GM18502 (cell line): ENCODE data around the gene GATAD2A.

Source experiments
- ATAC-seq: cut with Tn5 transposase; IDR thresholded peaks from one replicate; pipeline ENCODE4 v1.9.1; 2021; ENCODE audit warnings: mild to moderate bottlenecking; ENCODE audit not compliant: unreplicated experiment, poor library complexity

Gene GATAD2A

DNA sequence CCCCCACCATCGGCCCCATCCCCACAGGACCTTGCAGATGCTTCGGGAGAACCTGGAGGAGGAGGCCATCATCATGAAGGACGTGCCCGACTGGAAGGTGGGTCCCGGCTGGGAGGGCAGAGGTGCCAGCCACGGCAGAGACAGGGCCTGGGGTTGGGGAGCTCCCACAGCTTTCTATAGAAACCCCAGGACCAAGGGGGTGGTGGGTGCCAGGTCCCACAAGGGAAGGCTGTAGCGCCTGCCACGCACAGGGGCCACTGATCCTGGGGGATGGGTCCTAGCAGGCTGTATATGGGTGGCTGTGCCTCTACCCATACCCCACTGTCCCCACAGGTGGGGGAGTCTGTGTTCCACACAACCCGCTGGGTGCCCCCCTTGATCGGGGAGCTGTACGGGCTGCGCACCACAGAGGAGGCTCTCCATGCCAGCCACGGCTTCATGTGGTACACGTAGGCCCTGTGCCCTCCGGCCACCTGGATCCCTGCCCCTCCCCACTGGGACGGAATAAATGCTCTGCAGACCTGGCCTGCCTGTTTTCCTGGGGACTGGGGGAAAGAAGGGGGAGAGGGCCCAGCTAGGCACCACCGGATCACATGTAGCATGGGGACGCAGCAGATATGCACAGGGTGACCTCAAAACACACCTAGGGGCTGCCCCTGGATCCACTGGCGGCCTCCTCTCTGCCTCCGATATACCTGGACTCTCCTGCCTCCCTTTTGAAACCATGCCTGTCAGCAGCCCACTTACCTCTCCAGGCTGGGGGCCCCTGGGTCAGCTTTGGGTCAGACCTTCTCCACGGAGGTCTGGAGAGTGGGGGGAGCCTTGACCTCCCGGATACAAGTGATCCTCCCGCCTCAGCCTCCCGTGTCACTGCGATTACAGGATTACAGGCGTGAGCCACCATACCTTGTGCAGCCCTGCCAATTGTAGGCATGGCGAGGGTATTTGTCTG, 122.5 kb downstream of the GATAD2A start:
- no peak for ATAC-seq

DNA sequence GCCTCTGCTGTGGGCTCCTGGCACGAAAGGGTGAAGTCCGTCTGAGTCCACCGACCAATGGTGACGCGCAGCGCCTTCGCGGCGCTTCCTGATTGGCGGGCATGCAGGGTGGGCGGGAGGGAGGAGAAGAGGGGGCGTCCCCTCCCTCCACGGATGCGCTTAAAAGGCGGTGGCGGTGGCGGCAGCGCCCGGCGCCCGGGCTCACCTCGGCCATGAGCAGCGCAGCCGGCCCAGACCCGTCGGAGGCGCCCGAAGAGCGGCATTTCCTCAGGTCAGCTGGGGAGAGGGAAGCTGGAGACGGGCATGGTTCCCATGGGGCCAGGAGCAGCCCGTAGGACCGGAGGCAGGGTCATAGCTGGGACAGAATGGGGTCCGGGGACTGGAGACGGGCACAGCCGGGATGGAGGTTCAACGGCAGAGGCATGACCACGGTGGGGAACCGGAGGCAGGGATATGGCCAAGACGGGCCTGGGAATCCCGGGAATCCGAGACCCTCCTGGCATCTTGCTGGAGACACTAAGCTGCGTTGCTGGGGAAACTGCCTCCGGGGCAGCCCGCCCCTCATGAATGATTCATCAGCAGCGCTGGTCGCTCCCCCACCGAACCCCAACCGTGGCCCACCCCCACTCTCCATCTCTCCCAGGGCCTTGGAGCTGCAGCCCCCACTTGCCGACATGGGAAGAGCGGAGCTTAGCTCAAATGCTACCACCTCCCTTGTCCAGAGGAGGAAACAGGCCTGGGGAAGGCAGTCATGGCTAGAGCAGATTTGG, 123.4 kb downstream of the GATAD2A start, which contains the start of gene YJEFN3:
Gene YJEFN3 (plus strand): TSS at position 191 of the 770 bp plus-strand sequence. CDS start 22 bp downstream, at position 213.
- no peak for ATAC-seq

DNA sequence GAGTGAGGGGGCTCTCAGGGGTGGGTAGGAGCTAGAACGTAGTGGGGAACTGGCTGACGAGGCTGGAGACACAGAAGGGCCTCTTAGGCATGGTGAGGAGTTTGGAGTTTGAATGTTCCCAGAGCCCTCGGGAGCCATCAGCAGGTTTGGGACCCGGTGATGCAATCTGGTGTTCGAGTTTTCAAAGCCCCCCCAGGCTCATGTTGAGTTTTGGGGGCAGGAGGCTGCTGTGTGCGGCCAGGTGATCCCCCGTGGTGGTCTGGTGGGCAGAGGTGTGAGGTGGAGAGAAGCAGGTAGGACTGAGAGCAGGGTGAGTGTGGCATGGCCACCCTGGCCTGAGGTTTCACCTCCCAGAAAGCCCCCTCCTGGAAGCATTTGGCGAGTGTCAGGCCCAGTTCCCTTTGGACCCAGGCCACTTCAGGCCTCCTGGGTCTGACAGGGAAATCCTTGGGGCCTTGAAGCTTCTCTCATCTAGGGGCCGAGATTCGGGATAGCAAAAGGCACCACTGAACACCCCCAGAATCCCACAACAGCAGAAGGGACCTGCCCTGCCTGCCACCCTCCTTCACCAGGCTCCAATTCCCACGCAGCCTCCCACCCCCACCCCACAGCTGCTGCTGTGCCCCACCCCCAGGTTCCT, 124.4 kb downstream of the GATAD2A start:
- no peak for ATAC-seq

DNA sequence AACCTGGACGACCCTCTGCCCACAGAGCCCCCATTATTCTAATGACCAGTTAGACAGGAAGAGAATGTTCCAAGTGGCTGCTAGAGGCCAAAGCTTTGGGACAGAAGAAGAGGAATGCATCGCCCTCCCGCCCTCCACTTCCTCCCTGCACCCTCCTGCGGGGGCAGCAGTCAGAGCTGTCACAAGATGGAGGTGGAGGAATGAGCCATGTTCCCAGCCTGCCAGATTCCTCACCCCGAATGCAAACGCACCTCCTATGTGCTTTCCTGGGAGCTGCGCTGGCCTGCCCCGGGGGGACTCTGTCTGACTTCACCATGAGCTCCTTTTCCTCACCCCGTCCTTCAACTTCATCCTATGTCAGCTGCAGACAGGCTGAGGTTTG, 124.9 kb downstream of the GATAD2A start:
- no peak for ATAC-seq

DNA sequence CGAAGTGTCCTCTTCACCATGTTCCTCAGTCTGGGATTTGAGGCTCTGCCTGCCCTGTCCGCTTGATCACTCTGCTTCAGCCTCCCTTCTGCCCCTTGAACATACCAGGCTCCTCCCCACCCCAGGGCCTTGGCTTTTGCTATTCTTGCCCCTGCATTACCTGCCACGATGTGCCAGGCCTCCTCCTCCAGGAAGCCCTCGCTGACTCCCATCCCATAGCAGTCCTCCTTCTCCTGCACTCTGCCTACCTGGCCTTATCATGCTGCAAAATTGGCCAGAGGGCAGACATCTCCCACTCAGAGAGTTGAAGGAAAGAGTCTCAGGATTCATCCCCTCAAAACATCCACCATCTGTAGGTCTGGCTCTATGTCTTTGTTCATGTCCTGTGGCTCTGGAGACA, 125.4 kb downstream of the GATAD2A start:
- ATAC-seq: no peak

DNA sequence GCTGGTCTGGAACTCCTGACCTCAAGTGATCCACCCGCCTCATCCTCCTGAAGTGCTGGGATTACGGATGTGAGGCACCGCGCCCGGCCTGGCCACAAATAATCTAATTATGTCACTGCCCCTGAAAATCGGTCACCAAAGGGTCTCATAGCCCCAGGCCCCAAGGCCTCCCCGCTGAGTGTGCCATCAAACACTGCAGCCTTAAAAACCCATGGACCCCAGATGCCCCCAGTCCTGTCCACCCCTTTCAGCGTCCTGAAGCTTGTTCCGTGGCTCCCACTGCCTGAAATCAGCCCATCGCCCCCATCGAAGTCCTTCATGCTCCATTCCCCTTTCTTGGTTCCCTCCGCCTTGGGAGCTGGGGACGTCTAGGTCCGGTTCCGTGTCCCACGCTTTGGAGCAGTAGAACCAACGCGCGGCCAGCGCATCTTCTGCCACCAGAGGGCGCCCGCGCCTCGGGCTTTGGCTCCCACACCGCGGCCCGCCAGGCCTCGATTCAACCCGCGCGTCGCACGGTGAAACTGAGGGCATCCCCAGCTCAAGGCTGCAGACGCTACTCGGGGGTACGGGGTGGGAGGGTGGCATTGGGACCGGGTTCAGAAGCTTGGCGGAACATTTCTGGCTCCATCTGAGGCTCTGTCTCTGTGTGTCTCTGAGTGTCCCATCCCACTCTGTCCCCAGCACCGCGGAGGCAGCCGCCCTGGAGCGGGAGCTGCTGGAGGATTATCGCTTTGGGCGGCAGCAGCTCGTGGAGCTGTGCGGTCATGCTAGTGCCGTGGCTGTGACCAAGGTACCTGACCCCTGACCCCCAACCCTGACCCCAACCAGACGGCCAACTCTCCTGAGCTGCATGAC, 126.7 kb downstream of the GATAD2A start:
- no peak for ATAC-seq

DNA sequence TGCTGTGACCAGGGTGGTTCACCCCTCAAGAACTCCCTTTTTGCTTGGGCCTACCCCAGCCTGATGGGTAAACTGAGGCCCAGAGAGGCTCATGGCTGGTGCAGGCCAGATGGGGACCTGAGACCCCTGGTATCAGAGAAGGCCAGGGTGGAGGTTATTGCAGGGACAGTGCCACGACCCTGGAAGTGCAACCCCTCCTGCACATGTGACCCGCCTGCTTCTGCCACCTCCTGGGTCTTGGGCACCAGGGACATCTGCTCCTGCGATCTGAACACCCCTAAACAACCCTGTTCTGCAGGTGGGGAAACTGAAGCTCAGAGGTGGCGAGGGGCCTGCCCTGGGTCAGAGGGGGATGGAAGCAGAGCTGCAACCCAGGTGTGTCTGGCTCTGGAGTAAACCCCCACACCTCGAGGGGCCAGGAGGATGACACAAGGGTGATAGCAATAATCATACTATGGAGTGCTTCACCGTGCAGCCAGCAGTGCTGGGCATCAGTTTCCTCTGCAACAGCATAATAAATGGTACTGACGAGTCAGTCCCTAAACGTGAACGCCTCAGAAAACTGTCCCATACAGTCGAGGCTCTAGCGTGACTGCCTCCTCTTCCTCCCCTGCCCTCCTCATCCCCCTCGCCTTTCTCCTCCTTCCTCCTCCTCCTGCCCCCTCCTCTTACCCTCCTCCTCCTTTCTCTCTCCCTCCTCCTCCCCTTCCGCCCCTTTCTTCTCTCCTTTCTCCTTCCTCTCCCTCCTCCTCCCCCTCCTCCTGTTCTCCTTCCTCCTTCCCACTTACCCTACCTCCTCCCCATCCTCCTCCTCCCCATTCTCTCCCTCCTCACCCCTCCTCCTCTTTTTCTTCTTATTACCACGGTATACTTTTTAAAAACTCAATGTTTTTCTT, 127.6 kb downstream of the GATAD2A start:
- ATAC-seq: no peak

DNA sequence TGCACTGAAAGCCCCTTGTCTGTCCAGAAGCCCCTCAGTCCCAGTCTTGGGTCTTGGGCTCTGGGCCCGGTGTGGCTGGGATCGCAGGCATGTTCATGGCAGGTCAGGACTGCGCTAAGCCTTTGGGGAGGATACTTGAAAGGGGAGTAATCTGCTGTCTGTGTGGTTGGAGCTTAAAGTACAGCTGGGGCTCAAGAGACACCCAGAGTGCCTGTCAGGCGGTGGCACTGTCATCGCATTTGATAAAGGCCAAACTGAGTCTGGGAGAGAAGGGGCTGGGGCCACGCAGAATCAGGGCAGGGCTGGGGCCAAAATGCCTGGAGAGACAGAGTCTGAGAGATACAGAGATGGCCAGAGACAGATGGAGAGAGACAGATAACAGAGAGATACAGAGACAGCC, 128.4 kb downstream of the GATAD2A start:
- no peak for ATAC-seq

DNA sequence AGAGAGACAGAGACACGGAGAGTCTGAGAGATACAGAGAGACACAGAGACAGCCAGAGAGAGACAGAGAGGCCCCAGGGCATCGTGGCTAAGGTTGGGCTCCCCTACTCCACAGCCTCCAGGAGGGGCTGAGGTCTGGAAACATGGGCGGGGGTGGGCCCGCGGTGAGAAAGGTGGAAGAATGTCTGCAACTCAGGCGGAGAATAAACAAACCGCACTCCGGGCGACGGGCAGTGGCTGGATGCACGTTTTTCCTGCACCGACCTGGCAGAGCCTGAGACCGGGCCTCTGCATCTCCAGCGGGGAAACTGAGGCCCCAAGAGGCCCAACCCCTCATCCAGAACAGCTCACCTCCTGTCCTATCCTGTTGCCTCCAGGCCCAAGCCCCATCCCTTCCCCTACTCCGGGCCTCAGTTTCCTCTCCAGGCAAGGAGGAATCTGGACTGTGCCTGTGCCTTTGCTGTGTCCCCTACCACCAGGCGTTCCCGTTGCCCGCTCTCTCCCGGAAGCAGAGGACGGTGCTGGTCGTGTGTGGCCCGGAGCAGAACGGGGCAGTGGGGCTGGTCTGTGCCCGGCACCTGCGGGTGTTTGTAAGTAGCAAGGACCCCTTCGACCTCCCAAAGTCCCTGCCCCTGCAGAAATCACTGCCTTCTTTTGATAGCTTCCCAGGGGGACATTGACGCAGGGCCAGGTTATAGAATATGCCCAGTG, 129.2 kb downstream of the GATAD2A start:
- ATAC-seq: no peak

DNA sequence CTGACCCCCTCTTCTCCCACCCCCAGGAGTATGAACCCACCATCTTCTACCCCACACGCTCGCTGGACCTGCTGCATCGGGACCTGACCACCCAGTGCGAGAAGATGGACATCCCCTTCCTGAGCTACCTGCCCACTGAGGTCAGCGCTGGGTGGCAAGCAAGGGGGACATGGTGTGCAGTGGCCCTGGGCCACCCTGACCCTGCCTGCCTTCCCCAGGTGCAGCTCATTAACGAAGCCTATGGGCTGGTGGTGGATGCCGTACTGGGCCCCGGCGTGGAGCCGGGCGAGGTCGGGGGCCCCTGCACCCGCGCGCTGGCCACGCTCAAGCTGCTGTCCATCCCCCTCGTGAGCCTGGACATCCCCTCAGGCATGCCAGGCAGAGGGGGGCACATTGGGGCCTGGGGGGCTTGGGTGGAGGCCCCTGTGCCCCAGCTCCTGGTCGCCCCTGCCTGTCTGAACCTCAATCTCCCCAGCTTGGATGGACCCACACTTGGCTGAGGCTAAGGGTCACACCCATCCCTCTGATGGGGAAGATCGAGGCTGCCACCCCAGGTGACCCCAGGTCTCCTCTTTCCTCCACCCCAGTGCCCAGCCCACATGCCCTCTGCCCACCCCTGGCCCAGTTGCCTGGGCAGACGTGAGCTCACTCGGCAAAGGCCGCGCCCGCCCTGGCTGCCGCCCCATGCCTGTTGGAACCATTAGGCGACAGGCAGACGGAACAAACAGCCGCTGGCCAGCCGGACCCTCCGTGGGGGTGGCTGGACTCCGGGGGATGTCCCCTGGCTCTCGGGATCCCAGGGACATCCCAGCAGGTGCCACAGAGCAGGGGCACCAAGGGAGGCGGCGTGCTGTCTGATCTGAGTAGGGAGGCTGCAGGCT, 130.1 kb downstream of the GATAD2A start:
- ATAC-seq: no peak

DNA sequence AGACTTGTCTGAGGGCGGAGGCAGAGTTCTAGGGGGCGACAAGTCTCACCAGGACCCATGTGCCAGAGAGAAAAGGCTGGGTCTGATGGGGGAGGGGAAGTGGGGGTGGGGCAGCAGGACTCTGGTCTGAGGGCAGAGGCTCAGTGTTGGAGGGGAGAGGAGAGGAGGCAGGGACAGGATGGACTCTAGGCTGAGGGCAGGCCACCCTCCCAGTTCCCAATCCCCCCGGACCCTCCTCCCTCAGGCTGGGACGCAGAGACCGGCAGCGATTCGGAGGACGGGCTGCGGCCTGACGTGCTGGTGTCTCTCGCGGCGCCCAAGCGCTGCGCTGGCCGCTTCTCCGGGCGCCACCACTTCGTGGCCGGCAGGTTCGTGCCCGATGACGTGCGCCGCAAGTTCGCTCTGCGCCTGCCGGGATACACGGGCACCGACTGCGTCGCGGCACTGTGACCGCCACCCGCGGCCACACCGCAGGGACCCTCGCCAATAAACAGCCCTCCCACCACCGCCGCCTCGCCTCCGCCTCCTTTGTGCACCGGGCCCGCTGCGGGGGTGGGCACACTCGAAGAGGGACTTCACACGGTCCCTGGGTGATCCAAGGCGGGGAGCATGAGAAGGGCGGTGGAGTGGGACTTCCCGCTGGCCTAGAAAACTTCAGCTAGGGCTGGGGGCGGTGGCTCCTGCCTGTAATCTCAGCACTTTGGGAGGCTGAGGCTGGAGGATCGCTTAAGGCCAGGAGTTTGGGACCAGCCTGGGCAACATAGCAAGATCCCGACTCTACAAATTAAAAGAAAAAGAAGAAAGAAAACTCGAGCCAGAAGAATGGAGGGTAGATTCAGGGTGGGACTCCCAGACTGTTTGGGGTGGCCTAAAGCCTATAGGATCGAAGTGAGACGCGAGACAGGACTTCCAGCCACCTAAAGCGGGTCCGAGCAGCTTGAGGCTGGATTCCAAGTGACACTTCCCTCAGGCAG, 131.9 kb downstream of the GATAD2A start:
- ATAC-seq: no peak

DNA sequence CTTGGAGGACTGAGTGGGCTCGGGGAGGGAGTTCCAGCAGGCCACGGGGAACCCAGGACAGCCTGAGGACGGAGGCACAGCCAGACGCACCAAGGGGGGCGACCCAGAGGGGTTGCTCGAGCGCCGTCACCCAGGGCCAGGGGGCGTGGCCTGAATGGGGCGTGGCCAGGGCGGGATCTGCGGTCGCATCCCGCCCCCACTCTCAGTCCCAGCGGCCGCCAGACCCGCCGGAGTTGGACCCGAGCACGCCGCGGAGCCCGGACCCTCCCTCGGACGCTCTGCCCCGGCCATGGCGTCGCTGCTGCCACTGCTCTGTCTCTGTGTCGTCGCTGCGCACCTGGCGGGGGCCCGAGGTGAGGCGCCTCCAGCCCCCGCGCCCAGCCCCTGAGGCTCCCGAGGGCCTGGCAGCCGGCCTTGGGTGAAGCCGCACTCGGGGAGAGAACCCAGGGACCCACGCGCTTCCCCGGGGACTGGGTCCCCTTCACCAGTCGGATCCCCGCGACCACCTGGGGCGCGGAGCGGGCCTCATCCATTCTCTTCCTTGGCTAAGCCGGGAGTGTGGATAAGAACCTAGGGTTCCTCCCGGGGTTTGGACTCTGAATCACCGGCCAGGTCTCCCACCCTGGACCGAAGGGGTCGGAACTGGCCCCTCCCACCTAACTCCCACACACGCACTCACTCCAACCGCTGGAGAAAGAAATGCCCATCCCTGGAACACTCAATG, 132.7 kb downstream of the GATAD2A start, which contains the start of gene CILP2:
Gene CILP2 (plus strand): TSS at position 205 of the 724 bp plus-strand sequence. CDS start 85 bp downstream, at position 290.
- no peak for ATAC-seq

DNA sequence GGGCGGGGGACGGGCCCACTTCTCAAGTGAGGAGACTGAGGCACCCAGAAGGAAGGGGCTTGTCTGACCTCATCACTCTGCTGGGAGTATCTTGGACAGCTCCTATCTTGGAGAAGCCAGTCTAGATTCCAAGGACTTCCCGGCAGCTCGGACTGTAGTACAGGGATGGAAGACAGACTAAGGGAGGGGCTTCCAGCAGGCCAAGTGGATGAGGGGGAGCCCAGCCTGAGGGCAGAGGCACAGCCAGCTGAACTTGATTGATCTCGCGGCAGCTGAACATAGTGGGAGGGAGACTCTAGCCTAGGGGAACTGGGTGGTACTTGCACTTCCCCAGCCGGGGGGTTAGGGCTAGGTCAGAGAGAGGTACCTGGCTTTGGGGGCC, 133.3 kb downstream of the GATAD2A start:
- ATAC-seq: no peak

DNA sequence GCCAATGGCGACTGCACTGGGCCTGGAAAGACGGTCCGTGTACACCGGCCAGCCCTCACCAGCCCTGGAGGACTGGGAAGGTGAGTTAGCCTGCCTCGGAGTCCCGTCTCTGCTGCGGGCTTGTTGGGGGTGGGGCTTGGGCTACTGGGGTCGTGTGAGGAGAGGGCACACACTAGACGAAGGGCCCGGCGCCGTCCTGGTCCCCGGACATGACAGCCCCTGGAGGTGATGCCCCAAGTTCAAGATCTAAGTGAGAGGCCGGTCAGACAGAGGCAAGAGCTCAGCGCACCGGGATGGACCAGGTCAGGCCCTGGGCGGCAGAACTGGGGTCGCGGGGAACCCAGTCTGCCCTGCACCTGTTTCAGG, 134.2 kb downstream of the GATAD2A start:
- no peak for ATAC-seq

DNA sequence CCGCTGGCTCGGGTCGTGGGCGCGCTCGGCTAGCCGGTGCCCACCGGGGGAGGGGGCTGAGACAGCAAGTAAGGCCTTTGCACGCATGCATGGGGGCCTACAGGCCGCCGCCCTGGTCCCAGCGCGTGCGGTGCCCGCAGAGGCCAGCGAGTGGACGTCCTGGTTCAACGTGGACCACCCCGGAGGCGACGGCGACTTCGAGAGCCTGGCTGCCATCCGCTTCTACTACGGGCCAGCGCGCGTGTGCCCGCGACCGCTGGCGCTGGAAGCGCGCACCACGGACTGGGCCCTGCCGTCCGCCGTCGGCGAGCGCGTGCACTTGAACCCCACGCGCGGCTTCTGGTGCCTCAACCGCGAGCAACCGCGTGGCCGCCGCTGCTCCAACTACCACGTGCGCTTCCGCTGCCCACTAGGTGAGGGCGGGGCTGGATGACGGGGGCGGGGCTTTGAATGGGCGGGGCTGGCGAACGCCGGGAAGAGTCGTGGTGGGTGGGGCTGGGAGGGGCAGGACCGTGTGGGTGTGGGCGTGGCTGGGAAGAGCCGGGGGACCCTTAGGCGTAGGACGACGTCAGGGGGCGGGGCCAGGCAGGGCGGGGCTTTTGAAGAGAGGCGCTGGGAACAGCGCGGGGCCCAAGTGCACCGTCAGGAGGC, 134.7 kb downstream of the GATAD2A start:
- ATAC-seq: no peak
